ENCODE data around the gene EXOC3L4.

The EXOC3L4 gene

DNA sequence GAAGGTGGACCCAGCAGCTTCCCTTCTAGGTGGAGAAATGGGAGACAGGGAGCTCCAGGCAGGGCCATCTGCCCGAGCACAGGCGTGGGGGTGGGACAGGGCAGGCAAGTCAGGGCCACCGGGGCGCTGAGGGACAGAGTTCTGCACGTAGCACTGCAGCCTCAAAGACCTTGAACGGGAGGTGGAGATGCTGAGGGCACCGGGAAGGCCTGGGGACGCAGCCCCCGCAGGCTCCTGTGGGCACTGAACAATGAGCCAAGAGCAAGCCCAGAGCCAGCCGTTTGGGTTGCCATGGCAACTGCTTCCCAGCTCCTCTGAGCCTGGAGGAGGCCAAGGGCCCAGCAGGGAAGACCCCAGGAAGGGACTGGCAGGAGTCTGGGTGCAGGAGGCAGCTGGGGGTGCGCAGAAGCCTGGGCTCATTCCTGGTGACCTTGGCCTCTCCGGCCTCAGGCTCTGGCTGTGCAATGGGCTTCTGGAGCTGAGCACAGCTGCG, 7.1 kb upstream of the EXOC3L4 start:
- WGBS (ENCODE audit: extremely low coverage, insufficient coverage, low lambda C conversion rate) = no CpG with 5 or more reads among the region's 13 CpGs
- Histone ChIP-seq H3K56ac (ENCODE audit: low read length) (no peak overlapping the region), H3K4me3 (ENCODE audit: low read length) (no peak overlapping the region), H2BK5ac (ENCODE audit: low read length) (no peak overlapping the region), H4K8ac (ENCODE audit: low read depth, low read length) (no peak overlapping the region), H3K27me3 (ENCODE audit: insufficient read depth, low read length, poor library complexity) (peaks cover 5% of the 10 kb centered on the region), H2AK5ac (ENCODE audit: low read length) (no peak overlapping the region), H3K9ac (ENCODE audit: low read length) (no peak overlapping the region), H2BK120ac (ENCODE audit: low read depth, low read length) (no peak overlapping the region), H3K4ac (ENCODE audit: low read depth, low read length) (no peak overlapping the region), H3K4me1 (ENCODE audit: control insufficient read depth, low read depth, low read length) (no peaks in the 10 kb centered on the region), H3K23ac (ENCODE audit: low read length) (no peak overlapping the region), H3K36me3 (ENCODE audit: control insufficient read depth, insufficient read depth, low read length) (no peaks in the 10 kb centered on the region), H2BK15ac (replicated peaks; ENCODE audit: low read depth) (no peak overlapping the region), H4K5ac (ENCODE audit: low read length) (no peak overlapping the region), H3K18ac (ENCODE audit: low read length) (no peak overlapping the region), H3K79me2 (ENCODE audit: control insufficient read depth, insufficient read depth, low read length) (no peaks in the 10 kb centered on the region), H3K79me1 (ENCODE audit: low read length) (no peaks in the 10 kb centered on the region), H3K27ac (ENCODE audit: low read depth, low read length) (no peak overlapping the region), H3K4me2 (ENCODE audit: low read length) (no peak overlapping the region)
- DNase-seq = peak; percentile 53

DNA sequence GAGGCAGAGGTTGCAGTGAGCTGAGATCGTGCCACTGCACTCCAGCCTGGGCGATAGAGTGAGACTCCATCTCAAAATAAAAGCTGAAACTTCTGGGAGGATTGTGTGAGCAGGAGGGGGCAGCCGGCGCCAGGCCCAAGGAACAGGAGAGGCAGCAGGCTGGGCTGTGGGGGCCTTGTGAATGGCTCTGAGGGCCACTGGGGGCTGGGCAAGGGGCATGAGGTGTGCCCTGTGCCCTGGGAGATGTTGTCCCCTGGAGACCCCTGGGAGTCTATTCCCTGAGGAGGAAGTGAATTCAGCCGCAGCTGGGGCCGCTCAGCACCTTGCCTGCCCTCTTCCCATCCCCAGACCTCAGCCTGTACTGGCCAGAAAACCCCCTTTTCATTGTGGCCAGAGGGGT, 5.6 kb upstream of the EXOC3L4 start:
- peaks cover 3% of the 10 kb centered on the region for H3K27me3 ChIP-seq (ENCODE audit: insufficient read depth, low read length, poor library complexity)
- WGBS (ENCODE audit: extremely low coverage, insufficient coverage, low lambda C conversion rate) = no CpG with 5 or more reads among the region's 6 CpGs

DNA sequence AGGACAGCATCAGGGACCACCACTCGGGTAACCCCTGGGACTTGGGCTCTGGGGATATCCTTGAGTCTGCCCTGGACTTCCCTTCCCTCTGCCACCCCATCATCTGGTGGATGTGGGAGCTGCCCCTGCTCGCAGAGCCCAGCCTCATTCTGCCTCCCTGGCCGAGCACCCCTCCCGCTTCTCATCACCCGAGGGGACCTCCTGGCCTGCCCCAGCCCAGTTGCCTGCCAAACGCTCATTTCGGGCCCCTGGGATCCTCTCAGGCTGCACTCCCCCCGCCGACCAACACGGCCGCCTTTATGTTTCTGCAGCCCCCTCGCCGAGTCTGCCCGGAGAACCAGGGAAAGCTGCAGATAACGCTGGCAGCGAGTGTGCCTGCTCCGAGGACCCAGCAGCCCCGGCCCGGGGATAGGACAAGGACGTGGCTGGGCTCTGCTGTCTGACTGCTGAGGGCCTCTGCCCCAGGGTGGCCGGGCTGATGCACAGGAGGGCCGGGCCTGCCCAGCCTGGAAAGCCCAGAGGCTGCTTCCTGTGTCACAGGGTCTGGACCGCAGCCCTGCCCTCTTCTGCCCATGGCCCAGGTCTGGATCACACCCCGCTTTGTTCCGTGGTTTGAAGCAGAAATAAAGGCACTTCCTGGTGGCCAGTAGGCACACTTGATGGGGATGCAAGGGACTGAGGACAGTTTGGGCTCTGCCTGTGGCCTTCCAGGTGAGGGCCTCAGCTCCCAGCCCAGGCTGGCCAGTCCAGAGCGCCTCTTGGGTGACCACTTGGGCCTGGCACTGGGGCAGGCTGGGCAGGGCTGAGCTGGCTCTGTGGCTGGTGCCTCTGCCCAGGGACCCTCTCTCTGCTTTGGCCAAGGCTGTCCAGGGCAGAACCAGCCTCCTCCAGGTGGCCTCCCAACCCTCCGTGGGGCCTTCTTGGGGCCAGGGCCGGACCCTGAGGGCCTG, 4.9 kb upstream of the EXOC3L4 start:
- H3K18ac ChIP-seq (ENCODE audit: low read length) = no peak overlapping the region
- H3K4ac ChIP-seq (ENCODE audit: low read depth, low read length) = no peak overlapping the region
- no peak overlapping the region for H3K4me2 ChIP-seq (ENCODE audit: low read length)
- H3K4me3 ChIP-seq (ENCODE audit: low read length) = no peak overlapping the region
- no peaks in the 10 kb centered on the region for H3K4me1 ChIP-seq (ENCODE audit: control insufficient read depth, low read depth, low read length)
- no peak overlapping the region for H4K8ac ChIP-seq (ENCODE audit: low read depth, low read length)
- H3K36me3 ChIP-seq (ENCODE audit: control insufficient read depth, insufficient read depth, low read length) = no peaks in the 10 kb centered on the region
- no peak overlapping the region for H4K5ac ChIP-seq (ENCODE audit: low read length)
- H3K56ac ChIP-seq (ENCODE audit: low read length) = no peak overlapping the region
- no peak overlapping the region for H3K27ac ChIP-seq (ENCODE audit: low read depth, low read length)
- H3K27me3 ChIP-seq (ENCODE audit: insufficient read depth, low read length, poor library complexity) = no peaks in the 10 kb centered on the region
- H2BK5ac ChIP-seq (ENCODE audit: low read length) = no peak overlapping the region
- WGBS (ENCODE audit: extremely low coverage, insufficient coverage, low lambda C conversion rate) = no CpG with 5 or more reads among the region's 28 CpGs
- no peak overlapping the region for H2AK5ac ChIP-seq (ENCODE audit: low read length)
- no peak overlapping the region for H2BK120ac ChIP-seq (ENCODE audit: low read depth, low read length)
- no peak for DNase-seq
- no peak overlapping the region for H3K23ac ChIP-seq (ENCODE audit: low read length)
- H3K9ac ChIP-seq (ENCODE audit: low read length) = no peak overlapping the region
- H3K79me1 ChIP-seq (ENCODE audit: low read length) = no peaks in the 10 kb centered on the region
- H2BK15ac ChIP-seq (replicated peaks; ENCODE audit: low read depth) = no peak overlapping the region
- H3K79me2 ChIP-seq (ENCODE audit: control insufficient read depth, insufficient read depth, low read length) = no peaks in the 10 kb centered on the region

More for the DNA sequence above, 5.6 kb upstream of the EXOC3L4 start:
- H3K18ac ChIP-seq (ENCODE audit: low read length) = no peak overlapping the region
- no peak overlapping the region for H2BK15ac ChIP-seq (replicated peaks; ENCODE audit: low read depth)
- no peak overlapping the region for H3K4me2 ChIP-seq (ENCODE audit: low read length)
- no peak overlapping the region for H3K56ac ChIP-seq (ENCODE audit: low read length)
- H3K27ac ChIP-seq (ENCODE audit: low read depth, low read length) = no peak overlapping the region
- no peaks in the 10 kb centered on the region for H3K79me1 ChIP-seq (ENCODE audit: low read length)
- no peak overlapping the region for H2BK5ac ChIP-seq (ENCODE audit: low read length)
- H3K23ac ChIP-seq (ENCODE audit: low read length) = no peak overlapping the region
- H3K36me3 ChIP-seq (ENCODE audit: control insufficient read depth, insufficient read depth, low read length) = no peaks in the 10 kb centered on the region
- H3K4me3 ChIP-seq (ENCODE audit: low read length) = no peak overlapping the region
- H4K5ac ChIP-seq (ENCODE audit: low read length) = no peak overlapping the region
- H3K9ac ChIP-seq (ENCODE audit: low read length) = no peak overlapping the region
- no peaks in the 10 kb centered on the region for H3K4me1 ChIP-seq (ENCODE audit: control insufficient read depth, low read depth, low read length)
- no peak overlapping the region for H4K8ac ChIP-seq (ENCODE audit: low read depth, low read length)
- H2AK5ac ChIP-seq (ENCODE audit: low read length) = no peak overlapping the region
- no peak overlapping the region for H3K4ac ChIP-seq (ENCODE audit: low read depth, low read length)
- no peak for DNase-seq
- no peak overlapping the region for H2BK120ac ChIP-seq (ENCODE audit: low read depth, low read length)
- H3K79me2 ChIP-seq (ENCODE audit: control insufficient read depth, insufficient read depth, low read length) = no peaks in the 10 kb centered on the region

DNA sequence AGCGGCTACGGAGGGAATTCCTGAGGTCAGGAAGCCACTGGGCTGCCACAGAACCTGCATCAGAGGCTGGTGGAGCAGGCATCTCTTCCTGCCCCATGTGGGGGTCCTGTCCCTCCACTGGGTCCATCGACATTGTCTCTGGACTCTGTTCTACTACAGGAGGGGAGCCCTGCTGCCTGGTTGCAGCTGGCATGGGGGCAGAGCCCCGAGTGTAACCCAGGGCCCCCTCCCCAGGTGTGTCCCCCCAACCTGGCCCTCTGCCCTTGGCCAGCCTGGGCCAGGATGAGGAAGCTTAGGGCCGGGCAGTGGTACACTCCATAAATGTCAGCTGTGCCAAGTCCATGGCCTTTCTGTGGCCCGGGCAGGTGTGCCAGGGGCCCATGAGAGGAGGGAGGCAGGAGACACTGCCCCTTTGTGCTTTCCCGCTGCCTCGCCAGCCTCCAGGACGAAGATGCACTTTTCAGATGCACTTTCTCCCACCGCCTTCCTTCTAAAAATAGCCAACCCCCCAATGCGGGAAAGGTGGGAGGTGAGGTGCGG, 4.0 kb upstream of the EXOC3L4 start:
- no peaks in the 10 kb centered on the region for H3K79me1 ChIP-seq (ENCODE audit: low read length)
- H3K79me2 ChIP-seq (ENCODE audit: control insufficient read depth, insufficient read depth, low read length) = no peaks in the 10 kb centered on the region
- H3K36me3 ChIP-seq (ENCODE audit: control insufficient read depth, insufficient read depth, low read length) = no peaks in the 10 kb centered on the region
- no peak overlapping the region for H3K4me3 ChIP-seq (ENCODE audit: low read length)
- no peak overlapping the region for H3K56ac ChIP-seq (ENCODE audit: low read length)
- no peak overlapping the region for H2BK15ac ChIP-seq (replicated peaks; ENCODE audit: low read depth)
- WGBS (ENCODE audit: extremely low coverage, insufficient coverage, low lambda C conversion rate) = no CpG with 5 or more reads among the region's 12 CpGs
- no peak overlapping the region for H3K4ac ChIP-seq (ENCODE audit: low read depth, low read length)
- no peak overlapping the region for H2AK5ac ChIP-seq (ENCODE audit: low read length)
- no peak overlapping the region for H3K9ac ChIP-seq (ENCODE audit: low read length)
- H2BK5ac ChIP-seq (ENCODE audit: low read length) = no peak overlapping the region
- H3K18ac ChIP-seq (ENCODE audit: low read length) = no peak overlapping the region
- H3K4me2 ChIP-seq (ENCODE audit: low read length) = no peak overlapping the region
- no peak for DNase-seq
- H3K27me3 ChIP-seq (ENCODE audit: insufficient read depth, low read length, poor library complexity) = no peaks in the 10 kb centered on the region
- no peak overlapping the region for H4K5ac ChIP-seq (ENCODE audit: low read length)
- no peak overlapping the region for H3K23ac ChIP-seq (ENCODE audit: low read length)
- H2BK120ac ChIP-seq (ENCODE audit: low read depth, low read length) = no peak overlapping the region
- H4K8ac ChIP-seq (ENCODE audit: low read depth, low read length) = no peak overlapping the region
- no peak overlapping the region for H3K27ac ChIP-seq (ENCODE audit: low read depth, low read length)
- H3K4me1 ChIP-seq (ENCODE audit: control insufficient read depth, low read depth, low read length) = no peaks in the 10 kb centered on the region

DNA sequence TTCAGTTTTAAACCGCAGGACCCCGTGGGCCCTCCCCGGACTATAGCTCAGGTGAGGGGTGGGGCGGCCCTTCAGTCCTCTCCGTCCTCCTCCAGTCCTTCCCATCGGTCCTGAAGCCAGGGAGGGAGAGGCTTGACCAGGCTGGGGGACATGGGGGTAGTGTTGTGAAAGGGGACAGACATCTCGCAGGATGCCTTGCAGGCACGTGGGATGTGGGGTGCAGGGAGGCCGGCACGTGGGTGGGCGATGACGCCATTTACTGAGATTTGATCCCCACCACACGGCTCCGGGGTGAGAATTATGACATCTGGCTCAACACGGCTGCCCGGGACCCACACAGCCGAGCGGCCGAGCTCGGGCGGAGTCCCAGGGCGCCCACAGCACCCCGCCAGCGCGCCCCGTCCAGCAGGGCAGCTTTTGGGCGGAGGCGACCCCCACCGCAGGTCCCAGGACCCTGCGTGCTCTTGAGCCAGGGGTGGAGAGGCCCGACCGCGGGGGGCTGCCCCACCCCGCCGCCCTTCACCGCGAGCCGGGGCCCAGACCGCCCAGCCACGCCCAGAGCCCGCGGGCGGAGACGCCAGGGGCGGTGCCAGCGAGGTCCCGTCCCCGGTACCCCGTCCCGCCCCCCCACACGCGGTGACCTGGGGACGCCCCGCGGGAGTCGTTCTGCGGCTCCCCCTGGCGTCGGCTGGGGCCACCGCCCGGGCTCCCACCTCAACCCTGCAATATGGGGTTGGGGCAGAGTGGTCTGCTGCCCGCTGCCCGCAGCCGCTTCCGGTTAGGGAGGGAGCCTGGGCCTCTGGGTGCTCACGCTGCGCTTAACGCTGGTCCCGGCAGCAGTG, 3.3 kb upstream of the EXOC3L4 start:
- H3K27me3 ChIP-seq (ENCODE audit: insufficient read depth, low read length, poor library complexity) = no peaks in the 10 kb centered on the region
- WGBS (ENCODE audit: extremely low coverage, insufficient coverage, low lambda C conversion rate) = no CpG with 5 or more reads among the region's 69 CpGs

More for the DNA sequence above, 3.3 kb upstream of the EXOC3L4 start:
- Histone ChIP-seq H2AK5ac (ENCODE audit: low read length) (no peak overlapping the region), H3K27ac (ENCODE audit: low read depth, low read length) (no peak overlapping the region), H3K4me2 (ENCODE audit: low read length) (peak overlapping the region; percentile 84), H3K4ac (ENCODE audit: low read depth, low read length) (no peak overlapping the region), H2BK120ac (ENCODE audit: low read depth, low read length) (no peak overlapping the region), H3K18ac (ENCODE audit: low read length) (peak overlapping the region; percentile 11), H3K4me3 (ENCODE audit: low read length) (no peak overlapping the region), H3K56ac (ENCODE audit: low read length) (peak overlapping the region; percentile 73), H2BK5ac (ENCODE audit: low read length) (no peak overlapping the region), H3K23ac (ENCODE audit: low read length) (peak overlapping the region; percentile 80), H3K79me1 (ENCODE audit: low read length) (no peaks in the 10 kb centered on the region), H3K36me3 (ENCODE audit: control insufficient read depth, insufficient read depth, low read length) (no peaks in the 10 kb centered on the region), H3K9ac (ENCODE audit: low read length) (peak overlapping the region; percentile 67), H4K8ac (ENCODE audit: low read depth, low read length) (no peak overlapping the region), H2BK15ac (replicated peaks; ENCODE audit: low read depth) (no peak overlapping the region), H3K79me2 (ENCODE audit: control insufficient read depth, insufficient read depth, low read length) (no peaks in the 10 kb centered on the region), H3K4me1 (ENCODE audit: control insufficient read depth, low read depth, low read length) (no peaks in the 10 kb centered on the region), H4K5ac (ENCODE audit: low read length) (no peak overlapping the region)
- no peak for DNase-seq
